ENCODE data around the gene S100A1. TPM values are rescaled to one million over a fixed set of nuclear protein-coding genes. Genes with fewer than 3 reads are reported as not detected.

S100A1 gene
- total RNA-seq, 1 donor from 2014 or later: 1.3 TPM

- Histone ChIP-seq H3K36me3 (ENCODE audit: control insufficient read depth, insufficient read depth, low read length) (peaks cover 3% of the 10 kb centered on the region), H3K4me3 (ENCODE audit: low read depth, low read length) (peak overlapping the region; percentile 56), H3K27me3 (ENCODE audit: control insufficient read depth, insufficient read depth, low read length) (no peaks in the 10 kb centered on the region)
- TF ChIP-seq CTCF (IDR thresholded peaks at IDR 0.05; ENCODE audit: insufficient read depth, low read length, poor library complexity, severe bottlenecking): no peak
- DNase-seq (ENCODE audit: low read depth): no peak
Measured at GRCh38 chr1:153608089-153608682, 20.0 kb upstream of the S100A1 start.

GRCh38 chr1:153608742-153609584 lies 19.3 kb upstream of the S100A1 start:
- peak; percentile 86 for DNase-seq (ENCODE audit: low read depth)
- Histone ChIP-seq H3K27me3 (ENCODE audit: control insufficient read depth, insufficient read depth, low read length) (no peaks in the 10 kb centered on the region), H3K36me3 (ENCODE audit: control insufficient read depth, insufficient read depth, low read length) (peaks cover 3% of the 10 kb centered on the region), H3K4me3 (ENCODE audit: low read depth, low read length) (peak overlapping the region; percentile 56)
- TF ChIP-seq CTCF (IDR thresholded peaks at IDR 0.05; ENCODE audit: insufficient read depth, low read length, poor library complexity, severe bottlenecking): no peak

- H3K27me3 ChIP-seq (ENCODE audit: control insufficient read depth, insufficient read depth, low read length): no peaks in the 10 kb centered on the region
- no peak for TF ChIP-seq CTCF (IDR thresholded peaks at IDR 0.05; ENCODE audit: insufficient read depth, low read length, poor library complexity, severe bottlenecking)
- no peak for DNase-seq (ENCODE audit: low read depth)
- H3K4me3 ChIP-seq (ENCODE audit: low read depth, low read length): peak overlapping the region; percentile 56
- peaks cover 3% of the 10 kb centered on the region for H3K36me3 ChIP-seq (ENCODE audit: control insufficient read depth, insufficient read depth, low read length)
Measured at GRCh38 chr1:153609585-153609907, 18.7 kb upstream of the S100A1 start.

GRCh38 chr1:153610334-153610733 lies 17.9 kb upstream of the S100A1 start:
- no peak for TF ChIP-seq CTCF (IDR thresholded peaks at IDR 0.05; ENCODE audit: insufficient read depth, low read length, poor library complexity, severe bottlenecking)
- DNase-seq (ENCODE audit: low read depth): no peak

GRCh38 chr1:153610811-153611301 lies 17.4 kb upstream of the S100A1 start:
- Histone ChIP-seq H3K4me3 (ENCODE audit: low read depth, low read length) (peak overlapping the region; percentile 87), H3K36me3 (ENCODE audit: control insufficient read depth, insufficient read depth, low read length) (peaks cover 3% of the 10 kb centered on the region), H3K27me3 (ENCODE audit: control insufficient read depth, insufficient read depth, low read length) (no peaks in the 10 kb centered on the region)
- no peak for DNase-seq (ENCODE audit: low read depth)
- no peak for TF ChIP-seq CTCF (IDR thresholded peaks at IDR 0.05; ENCODE audit: insufficient read depth, low read length, poor library complexity, severe bottlenecking)

More at GRCh38 chr1:153610334-153610733, 17.9 kb upstream of the S100A1 start:
- peak overlapping the region; percentile 87 for H3K4me3 ChIP-seq (ENCODE audit: low read depth, low read length)
- H3K36me3 ChIP-seq (ENCODE audit: control insufficient read depth, insufficient read depth, low read length): peaks cover 3% of the 10 kb centered on the region
- H3K27me3 ChIP-seq (ENCODE audit: control insufficient read depth, insufficient read depth, low read length): no peaks in the 10 kb centered on the region
